Activated CD8-positive, alpha-beta memory T cell treated with anti-CD3 and anti-CD28 coated beads, Interleukin-2, amount 50 U/mL, for 1 hour (primary cell): ENCODE results near the gene ZNF641.
"Not testable (repeated sequence)": the region's sequence is repeated elsewhere in the genome, so short reads cannot be mapped to it uniquely, and the experiment has no call there.

Experiments
- DNase-seq: peaks from one replicate; pipeline ENCODE4 v3.0.0-alpha.2; 2020; ENCODE audit errors: extremely low read depth

Gene ZNF641

DNA sequence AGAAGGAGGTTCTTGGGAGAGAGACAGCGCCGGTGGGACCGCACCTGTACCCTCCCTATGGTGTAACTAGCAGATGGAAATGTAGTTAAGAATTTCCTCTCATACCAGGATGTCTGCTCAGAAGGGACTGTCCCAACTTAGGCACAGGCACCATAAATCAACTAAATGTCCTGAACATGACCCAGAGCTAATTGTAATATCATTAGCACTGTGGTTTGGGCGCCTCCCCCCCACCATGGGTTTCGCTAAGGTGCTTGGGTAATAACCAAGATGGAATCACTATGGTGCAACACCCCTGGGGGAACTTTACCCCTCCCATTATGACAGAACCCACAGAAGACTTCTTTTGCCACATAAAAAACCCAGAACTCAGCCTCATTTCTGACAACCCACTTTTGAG is 15.9 kb downstream of the ZNF641 start:
- DNase-seq, result no peak

DNA sequence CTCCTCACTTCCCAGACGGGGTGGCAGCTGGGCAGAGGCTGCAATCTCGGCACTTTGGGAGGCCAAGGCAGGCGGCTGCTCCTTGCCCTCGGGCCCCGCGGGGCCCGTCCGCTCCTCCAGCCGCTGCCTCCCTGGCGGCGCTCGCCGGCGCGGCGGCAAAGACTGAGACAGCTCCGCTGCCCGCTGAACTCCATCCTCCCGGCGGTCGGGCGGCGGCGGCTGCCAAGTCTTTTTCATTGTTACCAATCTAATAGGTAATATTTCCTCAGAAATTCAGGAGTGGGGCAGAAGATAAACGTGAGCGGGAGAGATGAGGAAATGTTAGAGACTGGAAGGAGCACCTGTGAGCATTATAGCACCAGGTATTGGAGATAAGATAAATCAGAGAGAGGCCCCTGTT is 17.0 kb downstream of the ZNF641 start:
- not testable (repeated sequence) for DNase-seq

DNA sequence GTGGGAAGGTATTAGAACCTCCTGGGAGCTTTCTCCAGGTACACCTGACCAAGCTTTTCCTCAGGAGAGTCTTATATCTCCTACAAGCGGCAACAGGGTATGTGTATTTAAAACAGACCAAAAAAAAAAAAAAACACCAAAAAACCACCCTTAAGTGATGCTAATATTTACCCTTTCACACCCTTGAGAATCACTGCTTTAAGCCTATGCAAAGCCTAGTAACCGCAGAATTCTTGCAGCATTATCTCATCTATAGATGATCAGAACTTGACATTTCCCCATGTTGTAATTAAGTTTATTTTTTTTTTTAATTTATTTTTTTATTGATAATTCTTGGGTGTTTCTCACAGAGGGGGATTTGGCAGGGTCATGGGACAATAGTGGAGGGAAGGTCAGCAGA is 19.3 kb downstream of the ZNF641 start:
- DNase-seq, result no peak

DNA sequence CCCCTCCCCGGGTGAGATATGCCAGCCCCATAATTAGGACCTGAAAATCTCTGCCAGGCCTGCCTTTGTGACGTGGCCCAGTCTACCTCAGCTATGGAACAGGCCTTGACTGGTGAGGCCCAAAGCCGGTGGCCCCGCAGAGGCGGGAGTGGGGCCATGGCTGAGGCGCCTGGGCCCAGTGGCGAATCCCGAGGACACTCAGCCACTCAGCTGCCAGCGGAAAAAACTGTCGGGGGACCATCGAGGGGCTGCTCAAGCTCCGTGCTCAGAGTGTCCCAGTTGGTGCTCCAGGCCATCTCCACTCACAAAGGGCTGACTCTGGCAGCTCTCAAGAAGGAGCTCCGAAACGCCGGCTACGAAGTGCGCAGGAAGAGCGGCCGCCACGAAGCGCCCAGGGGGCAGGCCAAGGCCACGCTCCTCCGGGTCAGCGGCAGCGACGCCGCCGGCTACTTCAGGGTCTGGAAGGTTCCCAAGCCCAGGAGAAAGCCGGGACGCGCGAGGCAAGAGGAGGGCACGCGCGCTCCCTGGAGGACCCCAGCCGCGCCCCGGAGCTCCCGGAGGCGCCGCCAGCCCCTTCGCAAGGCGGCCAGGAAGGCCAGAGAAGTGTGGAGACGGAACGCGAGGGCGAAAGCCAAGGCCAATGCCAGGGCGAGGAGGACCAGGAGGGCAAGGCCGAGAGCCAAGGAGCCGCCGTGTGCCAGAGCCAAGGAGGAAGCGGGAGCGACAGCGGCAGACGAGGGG is 21.4 kb downstream of the ZNF641 start:
- no peak for DNase-seq

DNA sequence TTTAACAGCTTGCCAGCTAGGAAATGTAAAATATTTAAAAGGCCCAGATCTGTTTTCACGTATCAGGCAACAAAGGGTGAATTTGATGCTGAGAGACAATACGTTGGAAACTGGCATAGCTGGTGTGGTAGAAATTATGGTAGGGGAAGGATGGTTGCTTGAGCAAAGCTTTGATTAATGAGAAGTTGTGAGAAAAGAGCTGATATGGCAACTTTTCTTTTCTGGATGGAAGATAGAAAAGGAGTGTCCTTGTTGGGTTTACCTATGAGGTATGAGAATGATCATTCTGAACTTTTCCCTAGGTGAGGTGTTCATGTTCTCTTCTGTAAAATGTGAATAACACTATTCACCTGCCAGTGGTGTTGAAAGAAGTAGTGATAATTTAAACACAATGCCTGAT is 34.2 kb downstream of the ZNF641 start:
- DNase-seq, result no peak

DNA sequence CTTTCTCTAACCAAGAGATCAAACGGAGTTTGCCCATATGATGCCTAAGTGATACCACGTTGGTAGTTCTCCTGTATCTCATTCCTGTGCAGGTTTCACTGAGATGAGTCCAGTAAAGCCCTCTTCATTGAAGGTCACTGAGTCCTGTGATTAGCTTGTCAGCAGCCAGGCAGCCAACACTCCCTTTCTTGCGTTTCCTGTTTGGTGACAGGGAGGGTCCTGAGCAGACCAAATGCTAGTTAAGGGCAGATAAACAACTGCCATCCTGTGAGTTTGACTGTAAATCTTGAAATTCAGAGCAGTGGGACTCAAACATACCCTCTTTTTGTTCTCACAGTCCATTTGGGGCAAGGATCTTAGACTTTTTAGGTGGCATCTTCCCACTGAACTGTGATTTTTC is 39.4 kb downstream of the ZNF641 start:
- no peak for DNase-seq

DNA sequence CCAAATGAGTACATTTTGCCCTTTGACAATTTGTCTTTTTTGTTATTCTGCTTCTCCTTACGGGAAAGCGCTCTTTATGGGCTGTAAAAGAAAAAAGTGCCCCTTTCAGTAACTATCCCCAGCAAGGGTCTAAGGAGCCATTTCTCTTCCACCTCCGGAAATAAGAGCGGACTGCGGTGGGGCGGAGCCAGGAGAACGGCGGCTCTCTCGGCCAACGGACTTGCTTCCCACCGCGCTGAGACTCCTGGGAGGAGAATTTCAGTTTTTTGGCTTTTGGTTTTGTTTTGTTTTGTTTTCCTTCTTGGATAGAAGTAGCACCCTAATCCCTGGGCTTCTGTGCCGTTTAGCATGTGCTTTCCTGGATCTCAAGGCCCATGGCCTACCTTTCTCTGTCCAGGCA is 43.5 kb downstream of the ZNF641 start:
- DNase-seq, result no peak

DNA sequence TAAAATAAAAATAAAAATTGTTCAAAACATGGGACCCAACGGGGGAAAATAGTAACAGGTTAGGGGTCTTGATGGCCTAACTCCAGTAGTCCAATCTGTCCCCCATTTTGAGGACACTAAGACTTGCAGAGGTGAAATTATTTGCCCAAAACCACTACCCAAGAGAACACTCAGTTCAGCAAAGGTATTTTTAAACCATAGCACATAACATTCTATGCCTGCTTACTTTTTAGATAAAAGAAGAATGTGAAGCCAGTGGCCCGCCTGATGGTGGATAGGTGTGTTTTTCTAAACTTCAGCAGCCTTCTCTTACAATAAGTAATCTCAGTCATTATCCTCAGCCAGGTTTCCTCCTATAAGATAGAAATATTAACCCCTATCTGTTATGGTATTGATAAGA is 45.5 kb downstream of the ZNF641 start:
- DNase-seq, result no peak

DNA sequence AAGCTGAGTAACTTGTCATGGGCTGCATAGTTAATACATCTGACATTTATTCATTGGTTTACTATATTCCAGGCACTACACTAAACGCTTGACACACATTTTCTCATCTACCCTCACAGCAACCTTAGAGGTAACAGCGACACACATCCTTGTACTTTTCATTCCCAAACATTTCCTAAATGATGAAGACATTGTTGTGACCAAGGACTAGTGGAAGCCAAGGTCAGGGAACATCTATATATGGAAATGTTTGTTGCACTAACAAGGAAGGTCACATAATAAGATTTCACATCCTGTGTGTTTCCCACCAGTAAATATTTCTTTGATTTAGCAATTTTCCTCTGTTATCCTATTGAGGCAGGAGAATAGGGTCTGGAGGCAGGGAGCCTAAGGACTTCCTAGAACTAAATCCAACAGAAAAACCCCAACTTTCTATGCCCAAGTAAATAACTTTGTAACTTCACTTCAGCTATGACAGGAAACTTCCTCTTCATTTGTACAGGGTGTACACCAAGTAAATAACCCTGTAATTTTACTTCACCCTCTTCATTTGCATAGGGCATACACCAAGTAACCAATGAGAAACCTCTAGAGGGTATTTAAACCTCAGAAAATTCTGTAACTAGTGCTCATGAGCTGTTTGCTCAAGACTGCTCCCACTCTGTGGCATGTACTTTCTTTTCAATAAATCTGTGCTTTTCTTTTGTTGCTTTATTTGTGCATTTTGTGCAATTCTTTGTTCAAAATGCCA is 48.4 kb downstream of the ZNF641 start:
- DNase-seq, result no peak

DNA sequence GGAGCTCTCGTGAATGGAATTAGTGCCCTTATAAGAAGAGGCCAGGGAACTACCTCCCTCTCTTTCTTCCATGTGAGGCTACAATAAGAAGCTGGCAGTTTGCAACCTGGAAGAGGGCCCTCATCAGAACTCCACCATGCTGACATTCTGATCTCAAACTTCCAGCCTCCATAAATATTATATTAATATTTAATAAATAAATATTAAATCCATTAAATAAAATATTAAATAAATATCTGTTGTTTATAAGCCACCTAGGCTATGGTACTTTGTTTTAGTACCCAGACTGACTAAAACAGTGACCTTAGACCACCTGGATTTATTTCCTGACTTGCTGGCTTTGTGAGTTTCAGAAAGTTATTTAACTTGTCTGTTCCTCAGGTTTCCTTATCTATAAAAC is 49.9 kb downstream of the ZNF641 start:
- DNase-seq, result no peak

DNA sequence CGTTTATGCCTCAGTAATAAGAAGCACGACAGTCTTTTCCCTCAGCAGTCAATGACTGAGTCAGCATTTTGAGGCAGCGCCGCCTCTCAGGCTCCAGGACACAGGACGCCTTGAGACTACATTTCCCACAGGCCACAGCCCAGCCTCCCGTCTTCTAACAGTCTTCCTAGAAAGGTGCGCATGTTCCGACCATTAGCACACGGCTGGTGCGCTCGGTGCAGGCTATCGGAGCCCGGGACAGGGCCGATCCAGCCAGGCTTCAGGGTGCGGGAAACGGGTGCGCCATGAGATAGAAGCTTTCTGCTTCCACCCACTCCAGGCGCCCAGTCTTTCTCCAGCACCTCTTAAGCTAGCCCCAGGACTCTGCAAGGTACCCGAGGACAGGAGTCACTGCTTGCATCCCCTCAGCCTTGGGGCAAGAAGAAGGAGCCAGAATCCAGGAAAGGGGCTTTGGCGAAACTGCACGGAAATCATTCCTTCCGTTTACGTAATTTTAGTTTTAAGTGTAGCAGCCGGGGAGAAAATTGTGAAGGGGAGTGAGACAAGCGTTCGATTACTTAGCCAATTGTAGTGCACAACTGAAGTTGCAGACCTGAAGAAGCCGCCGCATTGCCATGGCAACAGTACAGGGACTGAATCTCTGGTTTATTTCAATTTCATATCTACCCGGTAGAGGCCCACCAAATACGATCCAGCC is 54.0 kb downstream of the ZNF641 start:
- peak; percentile 0 for DNase-seq

DNA sequence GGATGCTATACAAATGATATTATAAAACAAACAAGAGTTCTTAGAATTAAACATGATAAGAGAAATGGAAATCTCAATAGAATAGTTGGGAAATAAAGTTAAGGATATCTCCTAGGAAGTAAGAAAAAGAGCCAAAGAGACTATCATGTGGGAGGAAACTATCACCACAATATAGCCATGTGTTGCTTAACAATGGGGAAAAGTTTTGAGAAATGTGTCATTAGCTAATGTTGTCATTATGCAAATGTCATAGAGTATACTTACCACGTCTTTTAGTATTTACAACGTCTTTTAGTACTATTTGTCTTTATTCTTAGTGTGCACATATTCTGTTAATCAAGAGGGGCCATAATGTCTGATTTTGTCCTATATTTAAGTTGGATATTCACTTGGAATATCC is 58.7 kb downstream of the ZNF641 start:
- DNase-seq, result no peak

DNA sequence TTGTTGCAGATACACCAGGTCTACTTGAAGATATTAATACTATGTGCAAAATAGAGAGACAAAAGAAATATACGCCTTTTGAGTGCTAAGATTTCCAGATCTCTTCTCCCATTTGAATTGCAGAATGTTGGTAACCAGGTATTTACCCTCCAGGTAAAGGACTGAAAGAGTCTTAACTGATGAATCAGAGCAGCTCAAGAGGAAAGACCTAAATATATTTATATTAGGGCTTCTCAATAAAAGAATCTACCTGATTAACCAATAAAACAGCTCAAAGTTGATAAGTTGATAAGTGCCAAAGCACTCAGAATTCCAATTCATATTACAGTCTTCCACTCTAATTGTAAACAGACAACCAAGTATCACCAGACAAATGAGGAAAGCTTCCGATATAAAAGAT is 59.2 kb downstream of the ZNF641 start:
- DNase-seq, result no peak

DNA sequence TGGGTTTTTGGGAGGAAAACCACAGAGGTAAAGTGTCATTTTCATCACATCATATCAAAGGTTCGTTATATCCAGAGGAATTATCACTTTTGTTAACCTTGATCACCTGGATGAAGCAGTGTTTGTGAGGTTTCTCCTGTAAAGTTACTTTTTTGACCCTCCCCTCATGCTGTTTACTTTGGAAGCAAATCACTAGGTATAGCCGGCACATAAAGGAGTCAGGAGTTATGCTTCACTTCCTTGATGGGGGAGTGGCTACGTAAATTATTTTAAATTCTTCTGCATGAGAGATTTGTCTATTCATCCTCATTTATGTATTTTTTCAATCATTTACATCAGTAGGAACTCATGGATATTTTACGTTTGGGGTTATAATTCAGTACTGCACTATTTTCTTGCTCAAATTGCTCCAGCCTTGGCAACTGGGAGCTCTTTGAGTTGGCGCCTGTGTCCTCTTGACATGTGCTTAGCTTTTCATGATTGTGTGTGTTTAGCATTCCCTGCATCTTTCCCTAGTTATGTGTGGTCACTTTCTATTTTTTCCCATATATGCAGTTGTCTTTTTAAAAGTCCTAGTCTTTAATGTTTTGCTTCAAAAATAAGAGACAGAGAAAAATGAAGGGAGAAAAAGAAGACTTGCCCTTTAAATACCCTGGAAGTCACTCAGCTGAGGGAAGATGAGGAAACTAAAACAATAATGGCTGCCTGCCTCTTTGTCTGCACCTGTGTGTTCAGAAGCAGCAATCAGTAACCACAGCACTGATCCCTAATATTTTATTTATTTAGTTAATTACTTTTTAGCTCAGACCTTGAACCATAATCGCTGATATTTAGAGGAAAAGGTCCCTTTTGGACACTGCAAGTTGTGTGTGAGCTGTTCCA is 62.1 kb downstream of the ZNF641 start:
- no peak for DNase-seq
